Fibroblast of lung (primary cell): ENCODE measurements around the gene SMARCA2.

Source experiments
- EZH2 ChIP-seq: IDR thresholded peaks from 2 replicates; pipeline ENCODE4 v1.5.1; 2012; ENCODE audit warnings: low read length, control low read depth, mild to moderate bottlenecking; ENCODE audit errors: missing control alignments
- TF ChIP-seq, protein P1 (sequence below), 2 donors: IDR thresholded peaks in 1 of 2; conservative IDR thresholded peaks in 1 of 2; 1 replicate in 1 of 2; 2 replicates in 1 of 2; pipeline ENCODE4 v1.5.1; 2011 to 2012; ENCODE audit warnings: low read length in 2 of 2, control low read depth in 1 of 2, inconsistent platforms in 1 of 2, low read depth in 1 of 2, mild to moderate bottlenecking in 1 of 2

- TF ChIP-seq, protein P1, sequence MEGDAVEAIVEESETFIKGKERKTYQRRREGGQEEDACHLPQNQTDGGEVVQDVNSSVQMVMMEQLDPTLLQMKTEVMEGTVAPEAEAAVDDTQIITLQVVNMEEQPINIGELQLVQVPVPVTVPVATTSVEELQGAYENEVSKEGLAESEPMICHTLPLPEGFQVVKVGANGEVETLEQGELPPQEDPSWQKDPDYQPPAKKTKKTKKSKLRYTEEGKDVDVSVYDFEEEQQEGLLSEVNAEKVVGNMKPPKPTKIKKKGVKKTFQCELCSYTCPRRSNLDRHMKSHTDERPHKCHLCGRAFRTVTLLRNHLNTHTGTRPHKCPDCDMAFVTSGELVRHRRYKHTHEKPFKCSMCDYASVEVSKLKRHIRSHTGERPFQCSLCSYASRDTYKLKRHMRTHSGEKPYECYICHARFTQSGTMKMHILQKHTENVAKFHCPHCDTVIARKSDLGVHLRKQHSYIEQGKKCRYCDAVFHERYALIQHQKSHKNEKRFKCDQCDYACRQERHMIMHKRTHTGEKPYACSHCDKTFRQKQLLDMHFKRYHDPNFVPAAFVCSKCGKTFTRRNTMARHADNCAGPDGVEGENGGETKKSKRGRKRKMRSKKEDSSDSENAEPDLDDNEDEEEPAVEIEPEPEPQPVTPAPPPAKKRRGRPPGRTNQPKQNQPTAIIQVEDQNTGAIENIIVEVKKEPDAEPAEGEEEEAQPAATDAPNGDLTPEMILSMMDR (conservative IDR thresholded peaks at IDR 0.05 in 1 of 2, IDR thresholded peaks at IDR 0.05 in 1 of 2; ENCODE audit: low read depth in 1 of 2, low read length in 2 of 2): no peak
- no peak for TF ChIP-seq EZH2
These were observed 119.2 kb downstream of the SMARCA2 start for GRCh38 chr9:2134391-2134790.
